ENCODE data around the gene FAM107B. TPM values are rescaled to one million over a fixed set of nuclear protein-coding genes. Genes with fewer than 3 reads are reported as not detected.

The FAM107B gene
- total RNA-seq, 1 experiment from 2014 or later = 41.6 TPM

DNA sequence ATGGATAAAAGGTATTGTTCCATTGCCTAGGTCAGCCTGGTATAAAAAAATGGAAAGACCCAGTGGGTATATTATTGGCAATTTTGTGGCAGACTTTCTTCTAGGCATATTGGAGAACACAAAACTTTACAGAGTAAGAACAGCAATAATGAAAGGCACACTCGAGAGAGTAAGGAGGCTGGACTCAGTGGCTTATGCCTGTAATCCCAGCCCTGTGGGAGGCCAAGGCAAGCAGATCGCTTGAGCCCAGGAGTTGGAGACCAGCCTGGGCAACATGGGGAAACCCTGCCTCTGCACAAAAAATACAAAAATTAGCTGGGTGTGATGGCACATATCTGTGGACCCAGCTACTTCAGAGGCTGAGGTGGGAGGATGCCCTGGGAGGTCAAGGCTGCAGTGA lies 158.2 kb downstream of the FAM107B start:
- ChIA-PET RAD21 (ENCODE audit: low non-redundant PET in 1 of 2, low total read pairs in 2 of 2, uncharacterized antibody in 2 of 2, unreplicated experiment in 2 of 2) (no interaction called here), POLR2A (no interaction called here), CTCF (no interaction called here)
- no peak for DNase-seq (ENCODE audit: low read depth, low spot score)
- no peak overlapping the region for H3K4me3 ChIP-seq (replicated peaks in 1 of 2; ENCODE audit: low read depth in 1 of 2, low read length in 2 of 2)
- no peak overlapping the region for H3K9ac ChIP-seq (ENCODE audit: low read length)
- H3K79me2 ChIP-seq (ENCODE audit: insufficient read depth, low read length) = no peaks in the 10 kb centered on the region
- no peak for ATAC-seq
- no TSS peak for BruUV-seq (replicated peaks)
- H3K4me1 ChIP-seq (ENCODE audit: control insufficient read depth in 1 of 2, insufficient read depth in 2 of 2, low read length in 2 of 2) = no peaks in the 10 kb centered on the region
- no peaks in the 10 kb centered on the region for H3K9me3 ChIP-seq (ENCODE audit: control insufficient read depth in 1 of 2, insufficient read depth in 1 of 2, low read depth in 1 of 2, low read length in 2 of 2)
- no peak overlapping the region for H3K27ac ChIP-seq (ENCODE audit: low read depth, low read length)
- intact Hi-C loops (cut with micrococcal nuclease) = no loop called here
- H4K20me1 ChIP-seq (ENCODE audit: insufficient read depth) = no peaks in the 10 kb centered on the region
- no peak overlapping the region for H3K4me2 ChIP-seq (ENCODE audit: low read length)
- H3K9me2 ChIP-seq (ENCODE audit: insufficient read depth) = no peaks in the 10 kb centered on the region
- TF ChIP-seq, protein P1, sequence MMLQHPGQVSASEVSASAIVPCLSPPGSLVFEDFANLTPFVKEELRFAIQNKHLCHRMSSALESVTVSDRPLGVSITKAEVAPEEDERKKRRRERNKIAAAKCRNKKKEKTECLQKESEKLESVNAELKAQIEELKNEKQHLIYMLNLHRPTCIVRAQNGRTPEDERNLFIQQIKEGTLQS (IDR thresholded peaks at IDR 0.05) = no peak
- no peak for TF ChIP-seq SIN3A (IDR thresholded peaks at IDR 0.05; ENCODE audit: low read depth)
- TF ChIP-seq EZH2 (IDR thresholded peaks at IDR 0.05) = no peak
- TF ChIP-seq, protein P2, sequence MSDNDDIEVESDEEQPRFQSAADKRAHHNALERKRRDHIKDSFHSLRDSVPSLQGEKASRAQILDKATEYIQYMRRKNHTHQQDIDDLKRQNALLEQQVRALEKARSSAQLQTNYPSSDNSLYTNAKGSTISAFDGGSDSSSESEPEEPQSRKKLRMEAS (IDR thresholded peaks at IDR 0.05) = no peak
- TF ChIP-seq, protein P3, sequence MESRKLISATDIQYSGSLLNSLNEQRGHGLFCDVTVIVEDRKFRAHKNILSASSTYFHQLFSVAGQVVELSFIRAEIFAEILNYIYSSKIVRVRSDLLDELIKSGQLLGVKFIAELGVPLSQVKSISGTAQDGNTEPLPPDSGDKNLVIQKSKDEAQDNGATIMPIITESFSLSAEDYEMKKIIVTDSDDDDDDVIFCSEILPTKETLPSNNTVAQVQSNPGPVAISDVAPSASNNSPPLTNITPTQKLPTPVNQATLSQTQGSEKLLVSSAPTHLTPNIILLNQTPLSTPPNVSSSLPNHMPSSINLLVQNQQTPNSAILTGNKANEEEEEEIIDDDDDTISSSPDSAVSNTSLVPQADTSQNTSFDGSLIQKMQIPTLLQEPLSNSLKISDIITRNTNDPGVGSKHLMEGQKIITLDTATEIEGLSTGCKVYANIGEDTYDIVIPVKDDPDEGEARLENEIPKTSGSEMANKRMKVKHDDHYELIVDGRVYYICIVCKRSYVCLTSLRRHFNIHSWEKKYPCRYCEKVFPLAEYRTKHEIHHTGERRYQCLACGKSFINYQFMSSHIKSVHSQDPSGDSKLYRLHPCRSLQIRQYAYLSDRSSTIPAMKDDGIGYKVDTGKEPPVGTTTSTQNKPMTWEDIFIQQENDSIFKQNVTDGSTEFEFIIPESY (IDR thresholded peaks at IDR 0.05; ENCODE audit: extremely low read depth, insufficient replicate concordance, low read length) = no peak
- TF ChIP-seq EZH2phosphoT487 (IDR thresholded peaks at IDR 0.05; ENCODE audit: borderline replicate concordance) = no peak
- TF ChIP-seq ZNF274 (IDR thresholded peaks at IDR 0.05; ENCODE audit: low read depth, low read length) = no peak
- no peak for TF ChIP-seq JUND (IDR thresholded peaks at IDR 0.05)
- no peak for TF ChIP-seq RAD21 (IDR thresholded peaks at IDR 0.05; ENCODE audit: low read depth)
- TF ChIP-seq, protein P4, sequence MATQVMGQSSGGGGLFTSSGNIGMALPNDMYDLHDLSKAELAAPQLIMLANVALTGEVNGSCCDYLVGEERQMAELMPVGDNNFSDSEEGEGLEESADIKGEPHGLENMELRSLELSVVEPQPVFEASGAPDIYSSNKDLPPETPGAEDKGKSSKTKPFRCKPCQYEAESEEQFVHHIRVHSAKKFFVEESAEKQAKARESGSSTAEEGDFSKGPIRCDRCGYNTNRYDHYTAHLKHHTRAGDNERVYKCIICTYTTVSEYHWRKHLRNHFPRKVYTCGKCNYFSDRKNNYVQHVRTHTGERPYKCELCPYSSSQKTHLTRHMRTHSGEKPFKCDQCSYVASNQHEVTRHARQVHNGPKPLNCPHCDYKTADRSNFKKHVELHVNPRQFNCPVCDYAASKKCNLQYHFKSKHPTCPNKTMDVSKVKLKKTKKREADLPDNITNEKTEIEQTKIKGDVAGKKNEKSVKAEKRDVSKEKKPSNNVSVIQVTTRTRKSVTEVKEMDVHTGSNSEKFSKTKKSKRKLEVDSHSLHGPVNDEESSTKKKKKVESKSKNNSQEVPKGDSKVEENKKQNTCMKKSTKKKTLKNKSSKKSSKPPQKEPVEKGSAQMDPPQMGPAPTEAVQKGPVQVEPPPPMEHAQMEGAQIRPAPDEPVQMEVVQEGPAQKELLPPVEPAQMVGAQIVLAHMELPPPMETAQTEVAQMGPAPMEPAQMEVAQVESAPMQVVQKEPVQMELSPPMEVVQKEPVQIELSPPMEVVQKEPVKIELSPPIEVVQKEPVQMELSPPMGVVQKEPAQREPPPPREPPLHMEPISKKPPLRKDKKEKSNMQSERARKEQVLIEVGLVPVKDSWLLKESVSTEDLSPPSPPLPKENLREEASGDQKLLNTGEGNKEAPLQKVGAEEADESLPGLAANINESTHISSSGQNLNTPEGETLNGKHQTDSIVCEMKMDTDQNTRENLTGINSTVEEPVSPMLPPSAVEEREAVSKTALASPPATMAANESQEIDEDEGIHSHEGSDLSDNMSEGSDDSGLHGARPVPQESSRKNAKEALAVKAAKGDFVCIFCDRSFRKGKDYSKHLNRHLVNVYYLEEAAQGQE (IDR thresholded peaks at IDR 0.05; ENCODE audit: low read depth) = no peak
- TF ChIP-seq CEBPB (IDR thresholded peaks at IDR 0.05; ENCODE audit: low read depth) = no peak
- TF ChIP-seq SRF (IDR thresholded peaks at IDR 0.05; ENCODE audit: low read depth) = no peak
- no peak for TF ChIP-seq YY1 (IDR thresholded peaks at IDR 0.05; ENCODE audit: extremely low read depth, insufficient replicate concordance, low read depth, low read length)
- no peak overlapping the region for H2AFZ ChIP-seq (ENCODE audit: low read depth, low read length, poor library complexity, severe bottlenecking)
- H3K27me3 ChIP-seq (ENCODE audit: insufficient read depth, low read length) = no peaks in the 10 kb centered on the region
- H3K36me3 ChIP-seq (ENCODE audit: control insufficient read depth in 1 of 2, insufficient read depth in 2 of 2, low read length in 2 of 2) = no peaks in the 10 kb centered on the region
